Loucy (cell line): Measurements from ENCODE around the gene DIS3L.

Source experiments
- H2AFZ ChIP-seq: fragments of 200-600 bp; sonication (generic); 2 replicates; pipeline ENCODE4 v1.6.0; 2016; ENCODE audit warnings: antibody characterized with exemption, mild to moderate bottlenecking, low read length, moderate library complexity
- H3F3A ChIP-seq: fragments of 200-600 bp; 2 replicates; pipeline ENCODE4 v1.6.0; 2016; ENCODE audit warnings: antibody characterized with exemption, low read depth, mild to moderate bottlenecking
- H3K27me3 ChIP-seq: fragments of 200-600 bp; sonication (generic); 2 replicates; pipeline ENCODE4 v1.6.1; 2014; ENCODE audit warnings: low read length, mild to moderate bottlenecking; ENCODE audit not compliant: insufficient read depth, poor library complexity, severe bottlenecking
- H3K36me3 ChIP-seq: fragments of 200-600 bp; sonication (generic); 2 replicates; pipeline ENCODE4 v1.6.1; 2016; ENCODE audit warnings: low read length; ENCODE audit not compliant: insufficient read depth
- H3K4me1 ChIP-seq: fragments of 200-600 bp; sonication (generic); 2 replicates; pipeline ENCODE4 v1.5.1; 2014; ENCODE audit warnings: low read length, mild to moderate bottlenecking; ENCODE audit not compliant: insufficient read depth, poor library complexity, severe bottlenecking
- H3K4me2 ChIP-seq: fragments of 200-600 bp; sonication (generic); 2 replicates; pipeline ENCODE4 v1.6.0; 2014; ENCODE audit warnings: antibody characterized with exemption, low read length, low read depth, mild to moderate bottlenecking; ENCODE audit not compliant: poor library complexity, severe bottlenecking
- H3K4me3 ChIP-seq: fragments of 200-600 bp; sonication (generic); 2 replicates; pipeline ENCODE4 v1.5.1; 2014; ENCODE audit warnings: low read length, mild to moderate bottlenecking, mixed read lengths; ENCODE audit not compliant: poor library complexity, severe bottlenecking
- H3K79me2 ChIP-seq: fragments of 200-600 bp; sonication (generic); 2 replicates; pipeline ENCODE4 v1.6.1; 2014; ENCODE audit warnings: low read length; ENCODE audit not compliant: insufficient read depth
- H3K9ac ChIP-seq: fragments of 200-600 bp; sonication (generic); 2 replicates; pipeline ENCODE4 v1.6.0; 2014; ENCODE audit warnings: mild to moderate bottlenecking, low read depth, low read length, moderate library complexity; ENCODE audit not compliant: poor library complexity, severe bottlenecking
- H3K9me2 ChIP-seq: fragments of 200-600 bp; sonication (generic); replicated peaks from 2 replicates; pipeline ENCODE4 v1.6.1; 2016; ENCODE audit warnings: low read depth, low read length, mixed read lengths
- H3K9me3 ChIP-seq: fragments of 200-600 bp; sonication (generic); 2 replicates; pipeline ENCODE4 v1.6.1; 2014; ENCODE audit warnings: mild to moderate bottlenecking, antibody characterized with exemption, low read length, low read depth; ENCODE audit not compliant: insufficient read depth
- H4K20me1 ChIP-seq: fragments of 200-600 bp; sonication (generic); 2 replicates; pipeline ENCODE4 v1.6.0; 2014; ENCODE audit warnings: antibody characterized with exemption, low read length, mild to moderate bottlenecking; ENCODE audit not compliant: insufficient read depth, poor library complexity, severe bottlenecking
- EZH2phosphoT487 ChIP-seq: fragments of 200-600 bp; IDR thresholded peaks from 2 replicates; pipeline ENCODE4 v1.6.1; 2018; ENCODE audit warnings: antibody characterized with exemption, mild to moderate bottlenecking, moderate library complexity, borderline replicate concordance
- TF ChIP-seq, protein P1 (sequence below): fragments of 200-600 bp; sonication (generic); conservative IDR thresholded peaks from 2 replicates; pipeline ENCODE4 v1.5.1; 2014; ENCODE audit warnings: mild to moderate bottlenecking, antibody characterized with exemption, low read length

DIS3L gene

DNA sequence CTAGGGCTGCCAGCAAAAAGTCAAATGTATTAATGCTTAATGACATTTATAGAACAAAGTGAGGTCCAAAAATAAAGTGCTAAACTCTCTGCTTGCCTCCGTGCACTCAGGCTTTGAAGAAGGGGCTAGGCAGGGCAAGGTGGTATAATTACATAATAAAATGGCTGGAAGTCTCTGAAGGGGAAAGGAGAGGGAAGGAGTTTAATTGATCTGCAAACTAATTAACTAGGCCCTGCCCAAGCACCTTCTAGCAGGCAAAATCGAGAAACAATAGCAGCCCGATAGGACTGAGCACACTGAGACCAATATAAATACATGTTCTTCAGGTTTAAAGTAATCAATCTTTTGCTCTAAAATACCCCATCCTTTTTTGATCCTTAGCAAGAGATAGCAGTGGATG is 13.0 kb downstream of the DIS3L start:
- H3K9ac ChIP-seq: no peak overlapping the region
- no peaks in the 10 kb centered on the region for H3K9me2 ChIP-seq
- no peaks in the 10 kb centered on the region for H4K20me1 ChIP-seq
- H3K4me2 ChIP-seq: no peak overlapping the region
- no peaks in the 10 kb centered on the region for H3K4me1 ChIP-seq
- TF ChIP-seq, protein P1, sequence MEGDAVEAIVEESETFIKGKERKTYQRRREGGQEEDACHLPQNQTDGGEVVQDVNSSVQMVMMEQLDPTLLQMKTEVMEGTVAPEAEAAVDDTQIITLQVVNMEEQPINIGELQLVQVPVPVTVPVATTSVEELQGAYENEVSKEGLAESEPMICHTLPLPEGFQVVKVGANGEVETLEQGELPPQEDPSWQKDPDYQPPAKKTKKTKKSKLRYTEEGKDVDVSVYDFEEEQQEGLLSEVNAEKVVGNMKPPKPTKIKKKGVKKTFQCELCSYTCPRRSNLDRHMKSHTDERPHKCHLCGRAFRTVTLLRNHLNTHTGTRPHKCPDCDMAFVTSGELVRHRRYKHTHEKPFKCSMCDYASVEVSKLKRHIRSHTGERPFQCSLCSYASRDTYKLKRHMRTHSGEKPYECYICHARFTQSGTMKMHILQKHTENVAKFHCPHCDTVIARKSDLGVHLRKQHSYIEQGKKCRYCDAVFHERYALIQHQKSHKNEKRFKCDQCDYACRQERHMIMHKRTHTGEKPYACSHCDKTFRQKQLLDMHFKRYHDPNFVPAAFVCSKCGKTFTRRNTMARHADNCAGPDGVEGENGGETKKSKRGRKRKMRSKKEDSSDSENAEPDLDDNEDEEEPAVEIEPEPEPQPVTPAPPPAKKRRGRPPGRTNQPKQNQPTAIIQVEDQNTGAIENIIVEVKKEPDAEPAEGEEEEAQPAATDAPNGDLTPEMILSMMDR: no peak
- no peak for TF ChIP-seq EZH2phosphoT487
- H3F3A ChIP-seq: no peaks in the 10 kb centered on the region
- H3K27me3 ChIP-seq: no peaks in the 10 kb centered on the region
- peaks cover 31% of the 10 kb centered on the region; the same call in 1 of the 2 replicates for H3K36me3 ChIP-seq
- H2AFZ ChIP-seq: no peak overlapping the region
- no peak overlapping the region for H3K4me3 ChIP-seq
- H3K9me3 ChIP-seq: no peaks in the 10 kb centered on the region
- 0 out of 2 replicates have a peak, but pooled peaks cover 2% of the 10 kb centered on the region for H3K79me2 ChIP-seq

DNA sequence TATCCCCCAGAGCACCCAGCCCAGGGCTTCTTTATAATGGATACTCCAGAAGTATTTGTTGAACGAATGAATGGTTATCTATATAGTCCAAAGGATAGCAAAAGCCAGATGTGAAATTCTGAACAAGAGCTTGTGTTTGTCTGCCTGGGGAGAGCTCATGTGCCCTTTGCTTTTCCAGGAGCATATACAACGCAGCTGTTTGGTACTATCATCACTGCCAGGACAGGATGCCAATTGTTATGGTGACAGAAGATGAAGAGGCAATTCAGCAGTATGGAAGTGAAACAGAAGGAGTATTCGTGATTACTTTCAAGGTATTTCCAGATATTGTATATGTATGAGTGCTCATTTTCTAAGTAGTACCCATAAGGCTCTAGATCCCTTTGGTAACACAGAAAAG is 15.2 kb downstream of the DIS3L start:
- no peak for TF ChIP-seq EZH2phosphoT487
- TF ChIP-seq, protein P1: no peak
- no peak overlapping the region for H2AFZ ChIP-seq
- no peaks in the 10 kb centered on the region for H3K4me1 ChIP-seq
- H3K36me3 ChIP-seq: peaks cover 44% of the 10 kb centered on the region; the same call in 1 of the 2 replicates
- no peak overlapping the region for H3K4me3 ChIP-seq
- H3K9ac ChIP-seq: no peak overlapping the region
- no peaks in the 10 kb centered on the region for H4K20me1 ChIP-seq
- no peaks in the 10 kb centered on the region for H3F3A ChIP-seq
- H3K9me2 ChIP-seq: no peaks in the 10 kb centered on the region
- H3K27me3 ChIP-seq: no peaks in the 10 kb centered on the region
- H3K9me3 ChIP-seq: no peaks in the 10 kb centered on the region
- H3K4me2 ChIP-seq: no peak overlapping the region
- H3K79me2 ChIP-seq: no peaks in the 10 kb centered on the region

DNA sequence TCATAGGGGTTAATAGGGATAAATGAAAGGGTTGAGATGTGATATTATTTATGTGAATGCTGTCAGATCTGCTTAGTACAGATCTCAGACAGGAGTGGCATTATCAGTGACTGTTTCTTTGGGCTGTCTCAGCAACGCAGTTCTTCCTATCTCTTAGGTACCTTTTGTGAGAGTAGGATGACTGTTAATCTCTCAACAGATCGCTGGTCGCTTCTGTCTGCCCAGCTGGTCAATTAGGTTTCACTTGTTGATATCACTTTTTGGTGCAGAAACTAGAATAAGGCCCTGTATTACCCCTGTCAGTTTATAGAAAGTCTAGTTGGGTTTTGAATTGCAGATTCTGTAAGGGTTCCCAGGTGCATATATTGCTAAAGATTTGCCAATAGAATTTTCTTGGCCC is 16.5 kb downstream of the DIS3L start:
- Histone ChIP-seq H4K20me1 (no peaks in the 10 kb centered on the region), H3K4me1 (no peaks in the 10 kb centered on the region), H3K27me3 (no peaks in the 10 kb centered on the region), H3K36me3 (peaks cover 55% of the 10 kb centered on the region; the same call in 1 of the 2 replicates), H3K4me3 (no peak overlapping the region), H3K9ac (no peak overlapping the region), H2AFZ (no peak overlapping the region), H3K4me2 (no peak overlapping the region), H3K79me2 (no peaks in the 10 kb centered on the region), H3K9me2 (no peaks in the 10 kb centered on the region), H3F3A (no peaks in the 10 kb centered on the region), H3K9me3 (no peaks in the 10 kb centered on the region)
- TF ChIP-seq, protein P1: no peak
- no peak for TF ChIP-seq EZH2phosphoT487
